ENCODE results near the gene CSNK1D.

DNA sequence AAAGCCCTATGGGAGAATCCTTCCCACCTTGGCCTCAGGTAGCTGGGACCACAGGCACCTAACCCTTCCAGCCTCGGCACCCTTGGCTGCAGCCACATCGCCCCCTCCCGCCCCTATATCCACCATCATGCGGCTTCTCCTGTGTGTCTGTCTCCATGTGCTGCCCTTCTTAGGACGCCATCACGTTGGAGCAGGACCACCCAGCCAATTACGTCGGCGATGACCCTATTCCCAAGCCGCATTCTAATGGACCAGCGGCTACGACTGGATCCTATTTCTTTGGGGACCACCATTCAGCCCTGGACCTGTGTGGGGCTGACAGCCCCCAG is 57.6 kb downstream of the CSNK1D start:
- TF ChIP-seq, protein P1, sequence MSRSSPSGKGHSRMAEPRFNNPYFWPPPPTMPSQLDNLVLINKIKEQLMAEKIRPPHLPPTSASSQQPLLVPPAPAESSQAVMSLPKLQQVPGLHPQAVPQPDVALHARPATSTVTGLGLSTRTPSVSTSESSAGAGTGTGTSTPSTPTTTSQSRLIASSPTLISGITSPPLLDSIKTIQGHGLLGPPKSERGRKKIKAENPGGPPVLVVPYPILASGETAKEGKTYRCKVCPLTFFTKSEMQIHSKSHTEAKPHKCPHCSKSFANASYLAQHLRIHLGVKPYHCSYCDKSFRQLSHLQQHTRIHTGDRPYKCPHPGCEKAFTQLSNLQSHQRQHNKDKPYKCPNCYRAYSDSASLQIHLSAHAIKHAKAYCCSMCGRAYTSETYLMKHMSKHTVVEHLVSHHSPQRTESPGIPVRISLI (tag by site-specific recombination; IDR thresholded peaks at IDR 0.05) = no peak
- TF ChIP-seq, protein P2, sequence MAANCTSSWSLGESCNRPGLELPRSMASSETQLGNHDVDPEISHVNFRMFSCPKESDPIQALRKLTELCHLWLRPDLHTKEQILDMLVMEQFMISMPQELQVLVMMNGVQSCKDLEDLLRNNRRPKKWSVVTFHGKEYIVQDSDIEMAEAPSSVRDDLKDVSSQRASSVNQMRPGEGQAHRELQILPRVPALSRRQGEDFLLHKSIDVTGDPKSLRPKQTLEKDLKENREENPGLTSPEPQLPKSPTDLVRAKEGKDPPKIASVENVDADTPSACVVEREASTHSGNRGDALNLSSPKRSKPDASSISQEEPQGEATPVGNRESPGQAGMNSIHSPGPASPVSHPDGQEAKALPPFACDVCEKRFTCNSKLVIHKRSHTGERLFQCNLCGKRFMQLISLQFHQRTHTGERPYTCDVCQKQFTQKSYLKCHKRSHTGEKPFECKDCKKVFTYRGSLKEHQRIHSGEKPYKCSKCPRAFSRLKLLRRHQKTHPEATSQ (tag by site-specific recombination; IDR thresholded peaks at IDR 0.05) = no peak
